Sigmoid colon (tissue), 7 donors: Measurements from ENCODE around the gene HTRA3. TPM values are rescaled to one million over a fixed set of nuclear protein-coding genes. Genes with fewer than 3 reads are reported as not detected.
A peak's percentile ranks its signal among the peaks of the same experiment; 100 is the strongest.
"Not testable (repeated sequence)": the region's sequence is repeated elsewhere in the genome, so short reads cannot be mapped to it uniquely, and the experiment has no call there.

Experiments
- DNase-seq: peaks from one replicate; pipeline ENCODE4 v3.0.0-alpha.2; 2019
- H3K27ac ChIP-seq, 4 donors: fragments of 200-600 bp; sonication (generic); one replicate each; pipeline ENCODE4 v1.5.1; 2016 to 2019; ENCODE audit warnings: mild to moderate bottlenecking in 1 of 4
- H3K27me3 ChIP-seq, 3 donors: fragments of 200-600 bp; sonication (generic); one replicate each; pipeline ENCODE4 v1.5.1; 2019; ENCODE audit warnings: mild to moderate bottlenecking in 1 of 3
- H3K36me3 ChIP-seq, 4 donors: fragments of 200-600 bp; sonication (generic); one replicate each; pipeline ENCODE4 v1.5.1; 2016 to 2019
- H3K4me1 ChIP-seq, 4 donors: fragments of 200-600 bp; sonication (generic); one replicate each; pipeline ENCODE4 v1.5.1; 2017 to 2019
- H3K4me3 ChIP-seq, 4 donors: fragments of 200-600 bp; sonication (generic); one replicate each; pipeline ENCODE4 v1.5.1; 2017 to 2019; ENCODE audit warnings: mild to moderate bottlenecking in 2 of 4, moderate library complexity in 1 of 4
- H3K9me3 ChIP-seq, 4 donors: fragments of 200-600 bp in 3 of 4; sonication (generic) in 3 of 4; one replicate each; pipeline versions ENCODE4 v1.5.1 to v1.6.1; 2013 to 2019
- EP300 ChIP-seq, 4 donors: sonication (generic); formaldehyde crosslinking; IDR thresholded peaks; one replicate each; pipeline ENCODE4 v1.6.1; 2017; ENCODE audit warnings: antibody characterized with exemption in 4 of 4
- POLR2A ChIP-seq, 2 donors: fragments of 450-650 bp; IDR thresholded peaks; one replicate each; pipeline ENCODE4 v1.6.1; 2016; ENCODE audit warnings: antibody characterized with exemption in 2 of 2, mild to moderate bottlenecking in 2 of 2, moderate library complexity in 2 of 2
- POLR2AphosphoS5 ChIP-seq, 4 donors: sonication (generic); formaldehyde crosslinking; IDR thresholded peaks; one replicate each; pipeline ENCODE4 v1.6.1; 2017; ENCODE audit warnings: antibody characterized with exemption in 4 of 4
- WGBS, 2 donors: extraction: QIAGEN DNeasy Blood & Tissue Kit; methylation state at CpG; one replicate each; pipeline ENCODE4 v1.1.7; 2013; 5-methylcytosine and 5-hydroxymethylcytosine counted together
- intact Hi-C: fragments of 100-400 bp; cut with DNase I; formaldehyde crosslinking; loops from one replicate; pipeline ENCODE4 v1.15.1; 2023
- polyA plus RNA-seq, 3 donors: library from polyadenylated mRNA; stranded (reverse); fragments of 200-250 nt; gene quantifications; one replicate each; pipeline ENCODE4 v1.2.3, GENCODE V29; 2013
- total RNA-seq, 4 donors: library from RNA; depleted of rRNA; stranded (reverse); fragments of >200 nt; gene quantifications; one replicate each; pipeline ENCODE4 v1.1.0, GENCODE V29; 2016
- TF ChIP-seq, protein P1 (sequence below), 4 experiments: fragments of 450-650 bp in 3 of 4; fragments of 200-600 bp in 1 of 4; IDR thresholded peaks; one replicate each; pipeline ENCODE4 v1.5.1; 2016 to 2019; ENCODE audit warnings: antibody characterized with exemption in 4 of 4, mild to moderate bottlenecking in 3 of 4, moderate library complexity in 2 of 4
- donor health status: healthy with polysubstance abuse.
- donor health status: Bipolar disorder and iron deficiency.
- donor health status: healthy.

HTRA3 gene
- total and polyA plus RNA-seq, 7 donors: 1.2 to 49.6 (median 14.5) TPM

DNA sequence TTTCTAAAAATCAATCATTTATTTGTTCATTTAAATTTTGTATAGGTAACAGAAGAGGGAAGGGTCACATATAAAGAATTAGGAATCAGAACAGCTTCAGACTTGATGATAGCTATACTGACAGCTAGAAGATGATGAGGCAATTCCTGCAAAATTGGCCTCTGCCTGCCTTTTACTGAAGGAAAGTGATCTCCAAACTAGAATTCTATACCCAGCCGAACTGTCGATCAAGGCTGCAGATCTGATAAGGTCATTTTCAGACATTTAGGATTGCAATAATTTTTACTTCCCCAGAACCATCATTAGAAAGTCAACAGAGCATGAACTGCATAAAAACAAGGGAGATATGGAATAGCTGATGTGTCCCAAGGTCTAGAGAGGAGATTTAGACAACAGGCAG is 66.3 kb downstream of the HTRA3 start:
- Histone ChIP-seq H3K9me3 (peaks cover 0 to 4% (median 0%) of the 10 kb centered on the region in 4 donors), H3K4me3 (no peak overlapping the region), H3K27ac (no peak overlapping the region), H3K4me1 (peaks cover 0 to 20% (median 15%) of the 10 kb centered on the region in 4 donors), H3K36me3 (no peaks in the 10 kb centered on the region), H3K27me3 (no peaks in the 10 kb centered on the region)
- TF ChIP-seq EP300 (IDR thresholded peaks at IDR 0.05): no peak
- TF ChIP-seq POLR2A (IDR thresholded peaks at IDR 0.05): no peak
- no peak for TF ChIP-seq POLR2AphosphoS5 (IDR thresholded peaks at IDR 0.05)
- TF ChIP-seq, protein P1, sequence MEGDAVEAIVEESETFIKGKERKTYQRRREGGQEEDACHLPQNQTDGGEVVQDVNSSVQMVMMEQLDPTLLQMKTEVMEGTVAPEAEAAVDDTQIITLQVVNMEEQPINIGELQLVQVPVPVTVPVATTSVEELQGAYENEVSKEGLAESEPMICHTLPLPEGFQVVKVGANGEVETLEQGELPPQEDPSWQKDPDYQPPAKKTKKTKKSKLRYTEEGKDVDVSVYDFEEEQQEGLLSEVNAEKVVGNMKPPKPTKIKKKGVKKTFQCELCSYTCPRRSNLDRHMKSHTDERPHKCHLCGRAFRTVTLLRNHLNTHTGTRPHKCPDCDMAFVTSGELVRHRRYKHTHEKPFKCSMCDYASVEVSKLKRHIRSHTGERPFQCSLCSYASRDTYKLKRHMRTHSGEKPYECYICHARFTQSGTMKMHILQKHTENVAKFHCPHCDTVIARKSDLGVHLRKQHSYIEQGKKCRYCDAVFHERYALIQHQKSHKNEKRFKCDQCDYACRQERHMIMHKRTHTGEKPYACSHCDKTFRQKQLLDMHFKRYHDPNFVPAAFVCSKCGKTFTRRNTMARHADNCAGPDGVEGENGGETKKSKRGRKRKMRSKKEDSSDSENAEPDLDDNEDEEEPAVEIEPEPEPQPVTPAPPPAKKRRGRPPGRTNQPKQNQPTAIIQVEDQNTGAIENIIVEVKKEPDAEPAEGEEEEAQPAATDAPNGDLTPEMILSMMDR (IDR thresholded peaks at IDR 0.05): no peak
- 96 to 99% methylated on average over 2 of the region's 2 CpGs for WGBS, 2 donors
- intact Hi-C loops: no loop called here
- DNase-seq: no peak

DNA sequence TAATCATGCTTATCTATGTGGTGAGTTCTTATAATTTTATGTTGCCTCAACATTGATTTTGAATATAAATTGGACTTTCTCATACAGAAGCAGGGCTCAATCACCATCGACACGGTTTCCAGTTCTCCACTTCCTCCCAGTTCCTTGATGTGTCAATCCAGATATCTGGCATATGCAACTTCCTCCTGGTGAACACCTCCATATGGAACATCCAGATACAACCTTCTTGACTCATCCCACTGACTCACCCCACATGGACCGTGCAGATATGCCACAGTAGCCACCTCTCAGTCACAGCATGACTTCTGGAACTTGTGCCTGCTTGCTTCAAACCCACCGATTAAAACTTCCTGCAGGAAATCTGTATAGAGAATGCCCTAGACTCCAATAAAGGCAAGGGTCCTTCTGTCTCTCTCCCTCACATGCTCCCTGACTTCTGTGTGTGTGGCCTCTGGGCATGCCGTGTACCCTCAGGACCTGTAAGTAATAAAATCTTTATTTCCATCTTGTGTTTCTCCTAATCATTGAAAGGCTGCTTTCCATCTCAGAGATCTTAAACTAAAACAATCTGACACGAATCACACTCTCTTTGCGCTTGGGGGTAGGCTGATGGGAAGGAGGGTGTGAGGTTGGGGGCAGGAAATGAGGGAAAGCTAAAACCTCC is 67.0 kb downstream of the HTRA3 start:
- Histone ChIP-seq H3K4me3 (no peak overlapping the region), H3K4me1 (peaks cover 0 to 20% (median 17%) of the 10 kb centered on the region in 4 donors), H3K27me3 (no peaks in the 10 kb centered on the region), H3K27ac (no peak overlapping the region), H3K9me3 (peaks cover 0 to 4% (median 0%) of the 10 kb centered on the region in 4 donors), H3K36me3 (no peaks in the 10 kb centered on the region)
- WGBS, 2 donors: 85 to 86% methylated on average over 7 of the region's 7 CpGs
- intact Hi-C loops: no loop called here
- peak; percentile 2 for DNase-seq
- TF ChIP-seq POLR2A (IDR thresholded peaks at IDR 0.05) (no peak), POLR2AphosphoS5 (IDR thresholded peaks at IDR 0.05) (no peak)

DNA sequence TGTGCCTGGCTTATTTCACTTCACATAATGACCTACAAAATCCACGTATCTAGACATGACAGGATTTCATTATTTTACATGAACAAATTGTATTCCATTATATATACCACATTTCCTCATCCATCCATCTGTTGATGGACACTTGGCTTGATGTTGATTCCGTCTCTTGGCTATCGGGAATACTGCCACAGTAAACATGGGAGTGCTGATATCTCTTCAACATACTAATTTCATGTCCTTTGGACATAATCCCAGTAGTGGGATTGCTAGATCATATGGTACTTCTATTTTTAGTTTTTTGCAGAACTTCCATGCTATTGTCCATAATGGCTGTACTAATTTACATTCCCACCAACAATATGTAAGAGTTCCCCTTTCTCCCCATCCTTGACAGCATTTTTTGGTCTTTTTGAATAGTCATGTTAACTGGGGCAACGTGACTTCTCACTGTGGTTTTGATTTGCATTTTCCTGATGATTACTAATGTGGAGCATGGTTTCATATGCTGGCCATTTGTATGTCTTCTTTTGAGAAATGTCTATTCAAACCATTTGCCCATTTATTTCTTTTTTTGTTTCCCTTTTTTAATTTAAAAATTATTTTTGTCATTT is 68.9 kb downstream of the HTRA3 start:
- Histone ChIP-seq H3K4me1 (peaks cover 0 to 37% (median 36%) of the 10 kb centered on the region in 4 donors), H3K9me3 (peaks cover 0 to 4% (median 0%) of the 10 kb centered on the region in 4 donors), H3K27ac (no peak overlapping the region), H3K36me3 (no peaks in the 10 kb centered on the region), H3K27me3 (no peaks in the 10 kb centered on the region), H3K4me3 (no peak overlapping the region)
- intact Hi-C loops: no loop called here
- 51 to 68% methylated on average over 4 of the region's 4 CpGs for WGBS, 2 donors
- DNase-seq: no peak
- TF ChIP-seq POLR2AphosphoS5 (IDR thresholded peaks at IDR 0.05) (no peak), EP300 (IDR thresholded peaks at IDR 0.05) (no peak), POLR2A (IDR thresholded peaks at IDR 0.05) (no peak)
- TF ChIP-seq, protein P1 (IDR thresholded peaks at IDR 0.05): no peak

DNA sequence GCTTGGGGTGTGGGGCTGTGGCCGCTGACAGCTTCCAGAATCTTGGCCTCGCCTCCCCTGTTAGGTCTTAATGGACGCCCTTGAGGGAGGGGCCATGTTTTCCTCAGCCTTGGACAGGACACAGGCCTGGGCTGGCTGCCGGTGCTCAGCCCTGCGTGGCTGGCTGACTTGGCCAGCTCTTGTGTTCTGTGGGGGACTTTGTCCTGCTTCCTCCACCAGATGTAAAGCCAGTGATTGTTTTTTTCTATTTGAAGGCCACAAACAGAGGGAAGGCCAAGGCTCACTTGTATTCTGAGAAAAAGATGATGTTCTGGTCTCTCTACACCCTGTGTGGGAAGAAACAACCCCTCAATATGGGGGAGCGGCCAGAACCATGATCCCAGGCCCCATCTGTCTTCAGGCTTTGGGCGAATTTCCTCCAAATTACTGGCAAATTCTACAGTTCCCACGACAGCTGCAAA is 71.3 kb downstream of the HTRA3 start:
- DNase-seq: peak; percentile 96
- peaks cover 0 to 4% (median 0%) of the 10 kb centered on the region in 4 donors for H3K9me3 ChIP-seq

DNA sequence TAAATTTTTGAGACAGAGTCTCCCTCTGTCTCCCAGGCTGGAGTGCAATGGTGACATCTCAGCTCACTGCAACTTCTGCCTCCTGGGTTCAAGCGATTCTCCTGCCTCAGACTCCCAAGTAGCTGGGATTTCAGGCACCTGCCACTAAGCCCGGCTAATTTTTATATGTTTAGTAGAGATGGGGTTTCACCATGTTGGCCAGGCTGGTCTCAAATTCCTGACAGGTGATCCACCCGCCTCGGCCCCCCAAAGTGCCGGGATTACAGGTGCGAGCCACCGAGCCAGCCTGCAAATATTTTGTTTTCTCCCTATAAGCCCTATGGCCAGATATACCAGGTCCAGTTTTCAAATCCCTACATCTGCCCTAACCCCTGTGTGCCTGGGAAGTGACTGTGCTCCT is 71.7 kb downstream of the HTRA3 start:
- H3K4me1 ChIP-seq: peaks cover 0 to 45% (median 41%) of the 10 kb centered on the region in 4 donors
- WGBS, 2 donors: 88 to 90% methylated on average over 7 of the region's 7 CpGs
- H3K9me3 ChIP-seq, intact Hi-C loops, H3K27me3 ChIP-seq, H3K36me3 ChIP-seq, H3K4me3 ChIP-seq, DNase-seq: not testable (repeated sequence)
- H3K27ac ChIP-seq: peak overlapping the region; percentile 63 to 80 (median 77)

More for the DNA sequence above, 71.3 kb downstream of the HTRA3 start:
- H3K4me1 ChIP-seq: peaks cover 0 to 44% (median 40%) of the 10 kb centered on the region in 4 donors
- peak overlapping the region; percentile 63 to 80 (median 77) for H3K27ac ChIP-seq
- intact Hi-C loops: loop anchor here (1.0 kb wide), 1 partner anchor 21 kb away; no protein-coding TSS in a partner anchor
- peak in 1 of 4 donors; percentile 34 for TF ChIP-seq EP300 (IDR thresholded peaks at IDR 0.05)
- peak; percentile 69 to 89 (median 84) for TF ChIP-seq POLR2AphosphoS5 (IDR thresholded peaks at IDR 0.05)
- TF ChIP-seq POLR2A (IDR thresholded peaks at IDR 0.05): no peak
- H3K4me3 ChIP-seq: no peak overlapping the region
- no peaks in the 10 kb centered on the region for H3K36me3 ChIP-seq
- H3K27me3 ChIP-seq: no peaks in the 10 kb centered on the region
- 64 to 69% methylated on average over 8 of the region's 8 CpGs for WGBS, 2 donors

DNA sequence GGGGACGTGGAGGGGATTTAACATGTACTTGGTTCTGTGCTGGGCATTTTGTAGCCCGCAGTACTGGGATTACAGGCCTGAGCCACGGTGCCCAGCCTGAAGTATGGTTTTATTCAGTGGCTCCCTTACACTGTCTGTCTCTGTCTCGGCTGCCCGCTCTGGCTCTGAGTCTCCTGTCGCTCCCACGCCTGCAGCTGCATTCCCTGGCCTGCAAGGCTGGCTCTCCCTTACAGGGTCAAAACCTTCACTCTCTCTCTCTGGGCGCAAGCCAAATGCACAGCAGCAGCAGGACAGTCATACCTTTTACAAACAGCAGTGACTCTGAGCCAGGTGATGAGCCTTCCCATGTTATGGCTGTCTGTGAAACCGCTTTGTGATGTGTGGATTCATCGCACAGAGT is 72.1 kb downstream of the HTRA3 start:
- Histone ChIP-seq H3K36me3 (no peaks in the 10 kb centered on the region), H3K9me3 (peaks cover 0 to 2% (median 0%) of the 10 kb centered on the region in 4 donors), H3K4me3 (no peak overlapping the region), H3K4me1 (peaks cover 0 to 49% (median 45%) of the 10 kb centered on the region in 4 donors), H3K27ac (peak overlapping the region; percentile 63 to 80 (median 77)), H3K27me3 (no peaks in the 10 kb centered on the region)
- peak; percentile 79 for DNase-seq
- intact Hi-C loops: no loop called here
- 84 to 92% methylated on average over 10 of the region's 10 CpGs for WGBS, 2 donors
- TF ChIP-seq POLR2AphosphoS5 (IDR thresholded peaks at IDR 0.05): peak in 2 of 4 donors; percentile 20 to 24
- TF ChIP-seq, protein P1 (IDR thresholded peaks at IDR 0.05): no peak
